CD4-positive, alpha-beta T cell (primary cell): ENCODE data around the gene RTP4. TPM values are rescaled to one million over a fixed set of nuclear protein-coding genes. Genes with fewer than 3 reads are reported as not detected.

ENCODE experiments used
- ATAC-seq: fragments of 200-7000 bp; cut with Tn5 transposase; one replicate; pipeline ENCODE4 v1.10.0; 2022; ENCODE audit warnings: mild to moderate bottlenecking; ENCODE audit not compliant: poor library complexity
- CTCF ChIA-PET: fragments of 350-600 bp; sonication (Branson Sonifier 250); formaldehyde crosslinking; loops from one replicate; lab custom pipeline; 2021; ENCODE audit warnings: antibody characterized with exemption, inconsistent platforms; lab: Charles Lee
- POLR2A ChIA-PET: fragments of 350-600 bp; sonication (Branson Sonifier 250); formaldehyde crosslinking; loops from one replicate; lab custom pipeline; 2021; ENCODE audit warnings: antibody characterized with exemption, inconsistent platforms; lab: Charles Lee
- DNase-seq, 14 experiments: peaks; one replicate each; pipeline ENCODE4 v3.0.0-alpha.2; 2013 to 2020; ENCODE audit warnings: mixed read lengths in 2 of 14
- H3K27ac ChIP-seq, 2 donors: one replicate each; pipeline versions ENCODE4 v1.5.1 to v1.7.0; 2013; ENCODE audit warnings: low read length in 2 of 2, low read depth in 1 of 2, mild to moderate bottlenecking in 1 of 2
- H3K27me3 ChIP-seq, 2 experiments: 1 replicate in 1 of 2; 2 replicates in 1 of 2; pipeline versions ENCODE4 v1.6.1 to v1.7.0; 2013; ENCODE audit warnings: low read length in 2 of 2, control low read depth in 1 of 2, mild to moderate bottlenecking in 1 of 2, moderate library complexity in 1 of 2; ENCODE audit not compliant: insufficient read depth in 2 of 2, control insufficient read depth in 1 of 2
- H3K36me3 ChIP-seq: one replicate; pipeline ENCODE4 v1.6.1; 2013; ENCODE audit warnings: low read length, control low read depth; ENCODE audit not compliant: insufficient read depth
- H3K4me1 ChIP-seq: one replicate; pipeline ENCODE4 v1.6.1; 2013; ENCODE audit warnings: low read length, control low read depth; ENCODE audit not compliant: insufficient read depth
- H3K4me3 ChIP-seq: one replicate; pipeline ENCODE4 v1.5.1; 2013; ENCODE audit warnings: mild to moderate bottlenecking, low read length, moderate library complexity
- H3K9me3 ChIP-seq, 2 experiments: 1 replicate in 1 of 2; 2 replicates in 1 of 2; pipeline versions ENCODE4 v1.6.1 to v1.7.0; 2013; ENCODE audit warnings: low read length in 2 of 2, mild to moderate bottlenecking in 2 of 2, control low read depth in 1 of 2, moderate library complexity in 1 of 2; ENCODE audit not compliant: control insufficient read depth in 1 of 2, insufficient read depth in 1 of 2
- H3K27ac Mint-ChIP-seq: one replicate; pipeline ENCODE4 v1.8.0; 2020; ENCODE audit warnings: mixed read lengths
- H3K27me3 Mint-ChIP-seq: one replicate; pipeline ENCODE4 v1.8.0; 2021; ENCODE audit warnings: mixed read lengths
- H3K36me3 Mint-ChIP-seq: one replicate; pipeline ENCODE4 v1.8.0; 2021; ENCODE audit warnings: low read depth, mixed read lengths
- H3K4me1 Mint-ChIP-seq: one replicate; pipeline ENCODE4 v1.8.0; 2021; ENCODE audit warnings: low read depth, mixed read lengths
- H3K4me3 Mint-ChIP-seq: one replicate; pipeline ENCODE4 v1.8.0; 2020; ENCODE audit warnings: mild to moderate bottlenecking, mixed read lengths
- H3K9me3 Mint-ChIP-seq: one replicate; pipeline ENCODE4 v1.8.0; 2020; ENCODE audit warnings: mixed read lengths
- intact Hi-C, 2 experiments: fragments of 100-400 bp; cut with DNase I in 1 of 2; cut with micrococcal nuclease in 1 of 2; formaldehyde crosslinking; loops; one replicate each; pipeline versions ENCODE4 v1.15.1 to v1.9.0; 2023 to 2025; cut with DNase I, micrococcal nuclease
- total RNA-seq, 174 experiments: library from RNA in 2 of 174; stranded (reverse) in 2 of 174; gene quantifications; one replicate each; pipeline ENCODE4 v1.2.3 and lab custom pipeline; 2021 to 2026
- TF ChIP-seq, protein P1 (sequence below): fragments of 200-600 bp; IDR thresholded peaks from one replicate; pipeline ENCODE4 v1.8.0; 2022; ENCODE audit warnings: antibody characterized with exemption, mild to moderate bottlenecking

RTP4 gene
- total RNA-seq, 2 experiments from 2014 or later, result 1.1 to 1.5 TPM

DNA sequence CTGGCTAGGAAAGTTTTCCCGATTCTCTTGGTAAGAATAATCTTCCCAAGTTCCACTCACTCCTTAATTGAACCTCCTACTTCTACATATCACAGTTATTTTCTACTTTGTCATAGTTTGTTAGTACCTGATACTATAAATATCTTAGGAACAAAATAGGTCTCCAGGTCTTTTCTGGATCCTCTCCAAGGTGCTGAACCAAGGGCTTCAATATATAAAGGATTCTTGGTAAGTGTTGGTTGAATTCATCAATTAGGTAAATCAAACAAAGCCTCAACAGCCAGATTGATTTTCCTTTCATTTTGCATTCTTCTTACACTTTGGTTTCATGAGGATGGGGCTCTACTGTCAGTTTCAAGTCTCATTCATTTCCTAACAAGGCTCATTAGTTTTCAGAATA is 27.6 kb upstream of the RTP4 start:
- H3K27me3 Mint-ChIP-seq, result peaks cover 9% of the 10 kb centered on the region
- H3K4me3 Mint-ChIP-seq, result no peak overlapping the region
- Histone ChIP-seq H3K4me1 (no peaks in the 10 kb centered on the region), H3K27me3 (peaks cover 0 to 3% of the 10 kb centered on the region in 2 experiments), H3K4me3 (no peak overlapping the region), H3K9me3 (no peaks in the 10 kb centered on the region), H3K27ac (no peak overlapping the region), H3K36me3 (no peaks in the 10 kb centered on the region)
- no peaks in the 10 kb centered on the region for H3K9me3 Mint-ChIP-seq
- DNase-seq, result no peak
- ATAC-seq, result no peak
- CTCF ChIA-PET, result no interaction called here
- H3K36me3 Mint-ChIP-seq, result no peaks in the 10 kb centered on the region
- TF ChIP-seq, protein P1, sequence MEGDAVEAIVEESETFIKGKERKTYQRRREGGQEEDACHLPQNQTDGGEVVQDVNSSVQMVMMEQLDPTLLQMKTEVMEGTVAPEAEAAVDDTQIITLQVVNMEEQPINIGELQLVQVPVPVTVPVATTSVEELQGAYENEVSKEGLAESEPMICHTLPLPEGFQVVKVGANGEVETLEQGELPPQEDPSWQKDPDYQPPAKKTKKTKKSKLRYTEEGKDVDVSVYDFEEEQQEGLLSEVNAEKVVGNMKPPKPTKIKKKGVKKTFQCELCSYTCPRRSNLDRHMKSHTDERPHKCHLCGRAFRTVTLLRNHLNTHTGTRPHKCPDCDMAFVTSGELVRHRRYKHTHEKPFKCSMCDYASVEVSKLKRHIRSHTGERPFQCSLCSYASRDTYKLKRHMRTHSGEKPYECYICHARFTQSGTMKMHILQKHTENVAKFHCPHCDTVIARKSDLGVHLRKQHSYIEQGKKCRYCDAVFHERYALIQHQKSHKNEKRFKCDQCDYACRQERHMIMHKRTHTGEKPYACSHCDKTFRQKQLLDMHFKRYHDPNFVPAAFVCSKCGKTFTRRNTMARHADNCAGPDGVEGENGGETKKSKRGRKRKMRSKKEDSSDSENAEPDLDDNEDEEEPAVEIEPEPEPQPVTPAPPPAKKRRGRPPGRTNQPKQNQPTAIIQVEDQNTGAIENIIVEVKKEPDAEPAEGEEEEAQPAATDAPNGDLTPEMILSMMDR, result no peak
- H3K4me1 Mint-ChIP-seq, result no peaks in the 10 kb centered on the region
- H3K27ac Mint-ChIP-seq, result no peak overlapping the region
- intact Hi-C loops, result no loop called here
- POLR2A ChIA-PET, result no interaction called here

DNA sequence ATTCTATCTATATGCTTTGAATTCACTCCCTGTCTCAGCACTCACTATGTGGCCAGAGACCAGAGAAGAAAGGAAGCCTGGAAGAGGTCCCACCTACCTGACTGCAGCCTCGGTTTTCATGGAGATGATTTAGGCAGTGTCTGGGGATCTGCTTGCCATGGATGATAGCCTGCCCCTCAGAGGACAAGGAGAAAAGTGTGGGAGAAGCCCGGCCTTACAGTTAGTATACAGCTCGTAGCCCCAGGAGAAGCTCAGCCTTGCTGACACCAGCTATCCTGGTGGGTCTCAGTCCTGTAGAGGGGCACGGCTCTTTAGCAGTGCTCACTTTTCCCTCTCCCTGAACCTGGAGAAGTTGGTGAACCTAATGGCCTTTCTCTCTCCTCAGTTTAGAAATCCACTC is 25.9 kb upstream of the RTP4 start:
- CTCF ChIA-PET, result no interaction called here
- no peak for DNase-seq
- ATAC-seq, result no peak
- Mint-ChIP-seq H3K36me3 (no peaks in the 10 kb centered on the region), H3K9me3 (no peaks in the 10 kb centered on the region), H3K27ac (no peak overlapping the region), H3K27me3 (peaks cover 9% of the 10 kb centered on the region), H3K4me3 (no peak overlapping the region), H3K4me1 (no peaks in the 10 kb centered on the region)
- Histone ChIP-seq H3K4me1 (no peaks in the 10 kb centered on the region), H3K27me3 (peaks cover 0 to 3% of the 10 kb centered on the region in 2 experiments), H3K9me3 (no peaks in the 10 kb centered on the region), H3K36me3 (no peaks in the 10 kb centered on the region), H3K4me3 (no peak overlapping the region), H3K27ac (no peak overlapping the region)
- TF ChIP-seq, protein P1, result no peak
- POLR2A ChIA-PET, result no interaction called here
- intact Hi-C loops, result no loop called here

DNA sequence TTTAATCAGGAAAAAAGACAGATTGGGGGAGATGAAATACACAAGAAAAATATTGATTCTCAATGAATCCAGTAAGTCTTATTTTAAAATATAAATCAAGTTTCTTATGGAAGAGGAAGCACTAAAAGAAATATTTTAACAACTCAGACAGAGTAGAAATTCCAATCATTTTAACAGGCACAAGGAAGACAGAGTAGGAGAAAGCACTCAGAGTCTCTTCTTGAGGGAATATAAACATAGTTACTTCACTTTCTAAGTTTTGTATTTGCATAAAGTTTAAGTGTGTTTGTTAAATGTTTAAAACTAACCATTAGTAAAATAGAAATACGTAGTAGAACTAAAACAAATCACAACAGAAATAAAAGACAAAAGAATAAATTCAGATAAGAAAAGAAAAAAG is 24.5 kb upstream of the RTP4 start:
- H3K27me3 Mint-ChIP-seq, result peaks cover 4% of the 10 kb centered on the region
- H3K9me3 Mint-ChIP-seq, result no peaks in the 10 kb centered on the region
- peaks cover 0 to 2% of the 10 kb centered on the region in 2 experiments for H3K27me3 ChIP-seq
- H3K4me1 Mint-ChIP-seq, result no peaks in the 10 kb centered on the region
- no peaks in the 10 kb centered on the region for H3K9me3 ChIP-seq
- TF ChIP-seq, protein P1, result no peak
- no peaks in the 10 kb centered on the region for H3K36me3 Mint-ChIP-seq
- intact Hi-C loops, result no loop called here
- no peak for ATAC-seq
- H3K4me3 ChIP-seq, result no peak overlapping the region
- H3K4me1 ChIP-seq, result no peaks in the 10 kb centered on the region
- H3K27ac ChIP-seq, result no peak overlapping the region
- no peak overlapping the region for H3K27ac Mint-ChIP-seq
- POLR2A ChIA-PET, result no interaction called here
- DNase-seq, result no peak
- CTCF ChIA-PET, result no interaction called here
- H3K36me3 ChIP-seq, result no peaks in the 10 kb centered on the region
- H3K4me3 Mint-ChIP-seq, result no peak overlapping the region
